DND-41 (cell line): ENCODE data around the gene PSMB4.

ENCODE experiments used
- CTCF ChIP-seq: IDR thresholded peaks from 2 replicates; pipeline ENCODE4 v1.5.1; 2012; ENCODE audit warnings: borderline replicate concordance, low read length, moderate library complexity, mild to moderate bottlenecking; ENCODE audit not compliant: poor library complexity, severe bottlenecking; ENCODE audit errors: extremely low read depth
- EZH2 ChIP-seq: IDR thresholded peaks from 3 replicates; pipeline ENCODE4 v1.6.1; 2012; ENCODE audit warnings: borderline replicate concordance, low read depth, mild to moderate bottlenecking, moderate library complexity, low read length, inconsistent platforms; ENCODE audit not compliant: severe bottlenecking

- TF ChIP-seq CTCF (no peak), EZH2 (no peak)
These were observed 1.9 kb downstream of the PSMB4 start for GRCh38 chr1:151401125-151401788.
